ENCODE measurements around the gene MPPE1.
"Not testable (repeated sequence)": the region's sequence is repeated elsewhere in the genome, so short reads cannot be mapped to it uniquely, and the experiment has no call there.

The MPPE1 gene

DNA sequence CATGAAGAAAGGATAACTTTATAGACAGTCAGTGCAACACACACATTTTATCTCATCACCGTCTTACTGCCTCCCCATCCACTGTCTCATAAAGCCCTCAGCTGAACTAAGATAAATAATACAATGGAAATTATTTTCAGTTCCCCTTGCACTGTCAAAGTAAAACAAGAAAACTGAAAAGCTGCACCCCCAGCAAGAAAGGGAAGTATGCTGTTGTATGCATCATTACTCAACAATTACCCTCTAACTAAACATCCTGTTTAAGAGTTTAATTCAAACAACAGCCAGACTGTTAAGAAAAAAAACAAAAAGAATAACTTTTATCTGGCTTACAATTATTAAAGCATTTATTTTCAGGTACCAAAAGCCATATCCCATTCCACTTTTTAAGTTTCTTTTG, 25.0 kb downstream of the MPPE1 start:
- DNase-seq, result peak in 1 of 2 donors; percentile 77

DNA sequence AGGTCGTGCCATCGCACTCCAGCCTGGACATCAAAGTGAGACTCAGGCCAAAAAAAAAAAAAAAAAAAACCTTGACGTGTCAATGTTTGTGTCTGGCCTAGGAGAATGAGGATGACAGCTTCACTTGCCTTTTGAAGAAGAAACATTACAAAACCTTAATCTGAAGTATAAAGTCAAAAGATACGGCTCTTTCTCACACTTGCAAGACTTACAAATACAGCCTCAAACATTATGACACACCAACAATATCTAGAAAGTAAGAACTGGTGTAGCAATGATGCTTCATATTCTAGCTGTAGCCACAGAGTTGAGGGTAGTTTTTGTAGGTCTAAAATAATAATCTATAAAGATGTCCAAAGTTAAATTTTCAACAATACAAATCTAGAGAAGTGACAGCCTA, 25.5 kb downstream of the MPPE1 start:
- DNase-seq, result no peak

DNA sequence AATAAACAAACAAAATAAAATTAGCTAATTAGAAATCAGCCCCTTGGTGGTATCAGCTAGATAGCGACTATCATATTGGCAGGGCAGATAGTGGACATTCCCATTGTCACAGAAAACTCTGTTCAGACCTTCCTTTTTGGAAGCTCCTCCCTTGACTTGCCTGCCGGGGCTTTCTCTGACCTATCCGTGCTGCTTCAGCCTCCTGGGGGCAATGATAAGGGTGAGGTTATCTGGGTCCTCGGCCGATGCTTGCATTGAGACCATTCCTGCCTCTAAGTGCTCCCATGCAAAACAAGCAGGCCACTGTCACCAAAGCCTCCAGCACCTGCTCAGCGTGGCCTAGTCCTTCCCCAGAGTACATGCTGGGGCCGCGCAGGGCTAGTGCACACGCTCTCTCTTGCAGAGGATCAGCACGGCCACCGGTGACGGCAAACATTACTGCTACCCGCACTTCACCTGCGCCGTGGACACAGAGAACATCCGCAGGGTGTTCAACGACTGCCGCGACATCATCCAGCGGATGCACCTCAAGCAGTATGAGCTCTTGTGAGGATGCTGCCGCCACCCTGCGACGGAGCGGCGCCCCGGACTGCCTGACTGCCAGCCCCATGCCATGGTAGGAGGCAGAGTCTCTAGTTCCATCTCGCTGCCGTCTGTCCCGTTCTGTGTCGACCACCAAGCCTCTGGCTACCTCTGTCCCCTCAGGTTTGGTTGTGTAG, 27.4 kb downstream of the MPPE1 start:
- no peak for DNase-seq

DNA sequence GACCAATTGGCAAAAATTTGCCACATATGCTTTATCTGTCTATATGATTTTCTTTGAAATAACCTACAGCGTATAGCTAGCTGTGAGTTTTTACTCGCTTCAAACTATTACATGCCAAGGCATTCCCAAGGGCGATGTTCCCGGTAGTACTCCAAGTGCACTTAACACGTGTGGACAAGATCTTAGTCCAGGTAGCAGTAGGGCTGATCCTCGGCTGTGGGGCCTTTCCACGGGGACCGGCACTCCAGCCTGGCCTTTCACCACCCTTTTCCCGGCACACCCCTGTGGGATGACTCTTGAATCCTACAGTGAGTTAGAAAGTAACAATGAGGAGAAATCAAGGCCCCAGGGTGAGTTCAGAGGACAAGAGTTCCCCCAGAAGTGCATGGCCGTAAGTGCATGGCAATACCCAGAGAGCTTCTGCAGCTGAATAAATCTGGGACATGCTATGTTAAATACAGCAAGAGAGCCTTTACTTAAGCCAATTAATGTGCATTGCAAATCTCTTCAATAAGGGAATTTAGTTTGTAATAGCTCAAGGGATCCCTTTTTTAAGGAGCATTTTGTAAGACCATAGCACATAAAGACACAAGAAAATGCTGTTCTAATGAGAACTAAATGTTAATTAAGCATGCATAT, 30.5 kb downstream of the MPPE1 start:
- no peak for DNase-seq

DNA sequence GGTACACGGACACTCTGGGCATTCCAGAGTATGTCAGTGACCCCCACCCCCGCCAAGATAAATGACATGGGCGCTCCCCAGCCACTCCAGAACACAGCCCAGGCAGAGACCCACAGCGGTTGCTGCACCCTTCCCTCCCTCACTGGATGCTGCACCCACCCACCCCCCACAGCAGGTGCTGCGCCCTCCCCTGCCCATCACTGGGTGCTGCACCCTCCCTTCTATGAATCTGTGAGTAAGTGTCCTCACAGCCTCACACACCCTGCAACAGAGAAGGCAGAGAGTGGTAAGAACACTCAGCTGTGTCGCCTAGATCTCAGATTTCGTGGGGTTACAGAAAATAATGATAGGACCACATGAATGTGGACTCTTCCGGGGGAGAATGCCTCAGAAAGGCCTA, 33.4 kb downstream of the MPPE1 start:
- no peak for DNase-seq

DNA sequence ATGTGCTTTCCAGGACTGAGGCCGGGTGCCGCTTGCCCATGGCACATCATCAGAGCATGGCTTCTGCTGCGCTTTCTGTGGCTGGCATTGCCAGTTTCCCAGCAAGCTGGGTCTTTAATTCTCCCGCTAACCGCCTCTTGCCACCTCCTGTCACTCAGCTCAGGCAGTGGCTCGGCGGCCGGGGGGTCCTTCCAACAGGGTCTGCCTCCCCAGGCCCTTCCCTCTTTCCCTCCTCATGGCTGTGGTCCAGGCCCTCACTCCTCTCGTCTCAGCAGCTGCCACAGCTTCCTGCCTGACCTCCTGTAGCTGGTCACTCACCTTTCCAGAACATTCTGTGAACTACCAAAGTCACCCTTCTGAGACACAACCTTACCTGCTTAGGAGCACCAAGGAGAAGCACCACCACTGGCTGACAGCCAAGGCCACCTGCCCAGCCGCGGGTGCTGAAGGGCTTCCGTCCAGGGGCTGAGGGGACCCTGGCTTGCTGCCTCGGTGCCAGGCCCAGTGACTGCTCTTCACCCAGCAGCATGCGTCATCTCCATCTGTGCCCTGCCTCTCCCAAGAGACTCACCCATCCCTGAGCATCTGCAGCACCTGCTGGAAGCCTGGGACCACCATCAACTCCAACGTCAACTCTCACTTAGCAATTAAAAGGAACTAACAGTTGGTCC, 34.3 kb downstream of the MPPE1 start:
- DNase-seq, result no peak

DNA sequence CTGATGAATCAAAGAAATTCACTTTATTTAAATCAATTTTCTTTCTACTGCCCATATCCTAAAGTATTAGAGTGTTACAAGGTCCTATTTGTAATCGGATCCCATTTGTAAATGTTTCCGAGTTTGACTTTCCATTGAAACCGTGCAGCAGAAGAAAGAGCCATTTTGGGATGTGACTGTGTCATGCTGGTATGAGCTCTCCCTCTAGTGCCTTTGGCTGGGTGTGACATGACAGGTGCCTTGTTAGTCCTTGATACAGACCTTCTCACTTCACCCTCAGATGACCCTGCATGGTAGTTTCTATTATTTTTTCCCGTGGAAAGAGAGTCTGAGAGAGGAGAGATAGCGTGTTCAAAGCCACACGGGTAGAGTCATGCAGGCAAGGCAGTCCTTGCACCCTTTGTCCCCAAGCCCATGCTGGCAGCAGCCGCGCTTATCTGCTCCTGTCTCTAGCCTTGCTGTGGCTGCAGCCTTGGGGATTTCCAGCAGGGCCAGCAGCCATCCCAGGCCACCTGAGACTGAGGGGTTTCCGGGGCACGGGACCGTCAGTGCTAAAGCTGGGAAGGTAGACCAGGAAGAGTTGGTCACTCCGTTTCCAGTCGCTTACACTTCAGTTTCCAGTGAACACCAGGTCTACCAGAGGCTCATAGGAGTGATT, 35.5 kb downstream of the MPPE1 start:
- no peak for DNase-seq

DNA sequence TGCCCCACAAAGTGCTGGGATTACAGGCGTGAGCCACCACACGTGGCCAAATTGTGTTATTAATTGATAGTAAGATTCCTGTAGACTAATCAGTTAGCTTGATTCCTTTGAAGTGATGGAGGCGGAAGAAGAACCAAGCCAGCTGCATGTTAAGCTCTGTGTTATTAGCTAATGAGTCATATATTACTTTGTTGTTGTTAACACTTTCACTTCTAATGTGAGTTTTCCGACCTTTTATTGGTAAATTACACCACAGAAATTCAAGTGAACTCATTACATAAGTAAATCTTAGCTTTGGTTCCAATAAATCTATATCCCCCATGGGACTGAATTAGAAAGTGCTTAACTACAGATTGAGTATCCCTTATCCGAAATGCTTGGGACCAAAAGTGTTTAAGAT, 36.6 kb downstream of the MPPE1 start:
- DNase-seq, result no peak

DNA sequence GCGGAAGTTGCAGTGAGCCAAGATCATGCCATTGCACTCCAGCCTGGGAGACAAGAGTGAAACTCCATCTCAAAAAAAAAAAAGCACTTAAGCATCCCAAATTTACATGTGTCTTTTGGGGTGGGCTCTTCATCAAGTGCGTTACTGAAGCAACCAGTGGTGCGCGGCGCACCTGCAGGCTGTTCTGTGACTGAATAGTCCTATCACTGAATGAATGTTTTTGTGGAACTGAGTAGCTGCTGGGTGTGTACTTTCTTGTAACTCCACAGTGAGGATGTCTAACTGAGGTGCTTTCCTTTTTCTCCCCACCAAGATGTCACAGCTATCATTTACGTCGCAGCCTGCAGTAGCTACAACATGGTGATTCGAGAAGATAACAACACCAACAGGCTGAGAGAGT, 39.9 kb downstream of the MPPE1 start:
- no peak for DNase-seq

DNA sequence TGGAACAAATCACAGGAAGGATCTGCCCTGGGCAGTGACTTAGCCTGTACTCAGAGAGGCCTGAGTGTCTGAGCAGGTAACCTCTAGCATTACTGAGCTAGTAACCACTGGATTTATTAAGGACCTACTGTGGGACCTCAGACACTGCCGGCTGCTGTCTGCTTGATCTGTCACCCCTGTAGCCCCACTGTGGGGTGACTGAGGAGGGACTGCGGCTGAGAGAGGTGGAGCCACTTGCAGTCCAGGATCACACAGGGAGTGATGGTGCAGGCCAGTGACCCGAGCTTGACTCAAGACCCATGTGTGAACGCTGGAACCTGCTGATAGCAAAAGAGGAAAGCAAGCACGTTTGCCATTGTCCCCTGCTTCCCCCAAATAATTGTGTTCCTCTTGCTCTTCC, 41.4 kb downstream of the MPPE1 start:
- DNase-seq, result no peak

DNA sequence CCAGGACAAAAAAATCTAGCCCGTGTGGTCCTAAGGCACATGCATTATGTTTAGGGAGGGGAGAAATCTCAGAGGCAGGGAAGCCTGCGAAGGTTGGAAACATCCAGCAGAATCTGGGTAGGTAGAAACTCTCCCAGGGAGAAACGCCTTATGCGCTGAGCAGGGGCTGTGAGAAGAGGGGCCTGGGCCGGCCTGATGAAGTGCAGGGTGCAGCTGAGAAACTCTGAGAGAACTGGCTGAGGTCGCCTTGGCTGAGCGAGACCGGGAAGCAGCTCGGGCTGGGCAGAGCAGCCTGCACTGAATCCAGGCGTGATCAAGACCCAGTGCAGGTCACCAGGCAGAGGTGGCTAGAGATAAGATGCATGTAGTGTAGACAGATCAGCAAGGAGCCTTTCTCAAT, 41.8 kb downstream of the MPPE1 start:
- DNase-seq, result no peak

DNA sequence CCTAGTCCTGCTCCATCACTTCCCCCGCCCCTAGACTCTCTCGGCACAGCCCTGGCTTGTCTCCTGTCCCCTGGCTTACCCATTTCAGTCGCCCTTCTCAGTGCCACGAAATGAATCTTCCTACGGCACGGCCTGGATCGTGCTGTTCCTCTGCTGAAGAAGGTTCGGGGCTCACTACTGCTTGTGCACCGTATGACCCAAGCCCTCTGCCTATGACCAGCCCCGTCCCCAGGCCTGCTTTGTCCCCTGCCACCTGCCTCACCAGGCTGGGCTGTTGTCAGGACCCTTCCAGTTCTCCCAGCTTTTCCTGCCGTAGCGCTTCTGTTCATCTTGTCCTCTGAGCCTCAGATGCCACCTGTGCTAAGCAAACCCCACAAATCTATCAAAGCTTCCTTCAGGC, 43.0 kb downstream of the MPPE1 start:
- DNase-seq, result no peak

DNA sequence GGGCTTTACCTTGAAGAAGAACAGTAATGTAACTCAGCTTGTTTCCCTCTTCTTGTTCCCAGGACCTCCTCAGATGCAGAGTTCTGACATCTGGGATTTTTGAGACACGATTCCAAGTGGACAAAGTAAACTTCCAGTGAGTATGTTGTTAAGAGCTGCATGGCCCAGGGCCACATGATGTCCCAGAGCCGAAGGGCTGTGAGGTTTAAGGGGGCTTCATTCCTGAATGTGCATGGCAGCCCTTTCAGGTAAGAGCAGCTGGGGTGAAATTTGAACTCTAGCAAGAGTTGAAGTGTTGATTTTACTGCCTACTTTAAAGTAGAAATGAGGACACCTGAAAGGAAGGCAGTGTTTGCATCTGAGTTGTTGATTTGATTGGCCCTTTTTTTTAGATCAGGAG, 43.6 kb downstream of the MPPE1 start:
- DNase-seq, result no peak

DNA sequence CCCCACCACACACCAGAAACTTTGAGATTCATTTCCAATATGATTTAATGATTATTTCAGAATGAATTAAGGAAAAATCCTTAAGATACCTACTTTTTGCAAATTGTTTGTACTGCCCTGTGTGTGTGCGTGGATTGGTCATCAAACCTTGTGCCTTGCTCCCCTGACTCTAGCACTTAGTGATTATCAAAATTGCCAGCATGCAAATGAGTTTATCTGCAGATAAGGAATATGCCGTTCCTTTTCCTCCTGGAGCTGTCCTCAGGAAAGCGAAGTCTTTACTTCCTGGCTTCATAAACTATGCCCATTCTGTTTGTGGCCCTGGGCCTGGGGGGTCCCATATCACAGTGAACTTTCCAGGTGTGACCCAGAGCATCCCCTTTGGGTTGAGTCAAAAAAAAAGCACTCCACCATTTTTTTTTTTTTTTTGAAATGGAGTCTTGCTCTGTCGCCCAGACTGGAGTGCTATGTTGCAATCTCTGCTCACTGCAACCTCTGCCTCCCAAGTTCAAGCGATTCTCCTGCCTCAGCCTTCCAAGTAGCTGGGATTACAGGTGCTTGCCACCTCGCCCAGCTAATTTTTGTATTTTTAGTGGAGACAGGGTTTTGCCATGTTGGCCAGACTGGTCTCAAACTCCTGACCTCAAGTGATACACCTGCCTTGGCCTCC, 45.5 kb downstream of the MPPE1 start:
- DNase-seq, result no peak

DNA sequence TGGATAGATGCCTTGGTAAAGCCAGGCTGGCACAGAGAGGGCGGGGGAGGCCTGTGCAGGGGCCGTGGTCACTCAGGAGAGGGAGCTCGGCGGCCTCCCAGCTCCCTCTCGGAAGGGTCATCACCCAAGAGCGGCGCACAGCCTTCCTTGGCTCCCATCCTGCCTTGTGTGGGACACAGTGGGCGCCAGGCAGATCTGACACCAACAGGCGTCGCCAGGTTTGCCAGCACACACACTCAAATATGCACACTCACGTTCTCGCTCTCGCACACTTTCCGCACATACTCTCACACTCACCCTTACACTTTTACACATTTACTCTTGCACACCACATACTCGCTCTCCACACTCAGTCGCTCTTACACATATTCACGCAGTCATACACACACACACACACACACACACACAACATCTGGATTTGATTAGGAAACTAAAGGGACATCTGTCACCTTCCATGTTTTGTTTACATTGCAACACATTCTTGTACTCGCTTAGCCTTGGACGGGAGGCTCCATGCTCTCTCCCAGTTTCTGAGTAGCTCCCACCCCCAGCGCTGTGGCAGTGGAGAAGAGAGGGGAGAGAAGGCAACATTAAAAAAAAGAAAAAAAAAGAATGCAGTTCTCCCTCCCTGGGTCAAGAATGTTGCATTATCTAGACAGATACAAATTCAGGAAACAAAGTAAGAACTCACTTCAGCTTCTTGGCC, 46.4 kb downstream of the MPPE1 start:
- DNase-seq, result no peak

DNA sequence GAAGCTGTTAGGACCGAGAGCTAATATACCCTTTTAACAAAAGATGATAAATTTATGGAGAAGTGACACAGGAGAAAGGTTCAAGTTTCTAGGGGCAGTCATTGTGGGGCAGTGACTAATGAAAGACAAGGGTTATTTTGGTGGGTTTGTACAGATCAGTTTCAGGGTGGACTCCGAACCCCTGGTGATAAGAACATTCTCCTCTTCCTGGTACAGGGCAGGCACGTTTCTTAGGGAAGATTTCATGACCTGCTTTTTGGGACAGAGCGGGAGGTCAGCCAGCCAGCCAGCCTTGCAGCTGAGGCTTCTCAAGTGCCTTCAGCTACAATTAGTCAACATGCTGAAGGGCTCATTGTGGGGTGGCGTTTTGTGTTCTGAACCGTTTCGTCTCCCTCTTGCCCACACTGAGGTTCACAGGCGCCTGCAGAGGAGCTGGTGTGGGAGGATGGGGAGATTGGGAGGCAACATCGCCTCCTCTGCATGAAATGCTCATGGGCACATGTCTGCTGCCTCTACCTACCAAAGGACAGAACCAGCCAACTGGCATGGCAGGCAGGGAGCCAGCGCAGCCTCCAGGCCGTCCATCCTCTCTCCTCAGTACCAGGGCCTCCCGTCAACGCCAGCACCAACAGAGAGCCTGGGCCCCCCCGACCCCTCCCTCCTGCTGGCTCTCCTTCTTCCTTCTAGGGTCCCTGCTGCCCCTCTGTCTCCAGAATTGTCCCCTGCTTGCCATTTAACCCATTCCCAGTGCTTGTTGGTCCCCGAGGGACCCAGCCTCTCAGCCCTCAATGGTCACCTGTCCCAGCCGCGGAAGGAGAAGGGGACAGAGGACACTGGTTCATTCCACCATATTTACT, 47.3 kb downstream of the MPPE1 start:
- no peak for DNase-seq

DNA sequence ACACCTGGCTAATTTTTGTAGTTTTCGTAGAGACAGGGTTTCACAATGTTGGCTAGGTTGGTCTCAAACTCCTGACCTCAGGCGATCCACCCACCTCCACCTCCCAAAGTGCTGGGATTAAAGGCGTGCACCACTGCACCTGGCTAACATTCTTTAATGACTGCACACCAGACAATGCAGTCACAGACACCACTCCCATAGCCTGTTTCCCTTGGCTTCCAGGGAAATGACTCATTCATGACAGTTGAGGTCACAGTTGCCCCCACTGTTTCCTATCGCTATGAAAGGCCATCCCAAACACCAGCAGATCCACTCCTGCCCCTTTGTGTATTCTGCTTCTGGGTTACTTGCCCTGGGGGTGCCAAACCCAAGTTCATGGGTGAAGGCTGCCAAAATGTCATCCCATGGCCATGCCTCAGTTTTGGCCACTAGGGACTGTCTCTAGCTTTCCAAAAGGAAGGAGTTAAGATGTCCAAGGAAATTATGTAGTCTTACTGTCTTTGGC, 48.2 kb downstream of the MPPE1 start:
- DNase-seq, result peak in 1 of 2 donors; percentile 2

DNA sequence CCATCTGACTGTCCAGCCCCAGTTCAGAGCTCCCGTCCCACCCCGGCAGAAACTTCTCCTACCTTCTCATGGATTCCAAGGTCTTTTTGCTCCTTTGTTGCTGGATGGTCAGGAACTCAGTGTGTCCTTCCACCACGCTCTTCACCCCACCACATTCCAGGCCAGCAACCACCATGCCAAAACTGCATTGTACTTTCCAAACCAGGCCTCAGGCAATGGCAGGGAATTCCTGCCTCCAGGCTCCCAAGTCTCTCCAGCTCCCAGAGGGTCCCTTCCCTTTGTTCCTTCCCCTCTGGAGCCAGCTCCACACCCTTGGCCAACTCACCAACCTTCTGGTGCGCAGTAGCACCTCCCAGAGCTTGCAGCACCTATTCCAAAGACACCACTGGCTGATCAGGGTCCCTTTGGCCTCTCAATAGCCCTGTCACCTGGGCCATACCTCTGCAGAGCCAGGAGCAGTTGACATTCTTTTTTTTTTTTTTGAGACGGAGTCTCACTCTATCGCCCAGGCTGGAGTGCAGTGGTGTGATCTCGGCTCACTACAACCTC, 48.8 kb downstream of the MPPE1 start:
- DNase-seq, result no peak

DNA sequence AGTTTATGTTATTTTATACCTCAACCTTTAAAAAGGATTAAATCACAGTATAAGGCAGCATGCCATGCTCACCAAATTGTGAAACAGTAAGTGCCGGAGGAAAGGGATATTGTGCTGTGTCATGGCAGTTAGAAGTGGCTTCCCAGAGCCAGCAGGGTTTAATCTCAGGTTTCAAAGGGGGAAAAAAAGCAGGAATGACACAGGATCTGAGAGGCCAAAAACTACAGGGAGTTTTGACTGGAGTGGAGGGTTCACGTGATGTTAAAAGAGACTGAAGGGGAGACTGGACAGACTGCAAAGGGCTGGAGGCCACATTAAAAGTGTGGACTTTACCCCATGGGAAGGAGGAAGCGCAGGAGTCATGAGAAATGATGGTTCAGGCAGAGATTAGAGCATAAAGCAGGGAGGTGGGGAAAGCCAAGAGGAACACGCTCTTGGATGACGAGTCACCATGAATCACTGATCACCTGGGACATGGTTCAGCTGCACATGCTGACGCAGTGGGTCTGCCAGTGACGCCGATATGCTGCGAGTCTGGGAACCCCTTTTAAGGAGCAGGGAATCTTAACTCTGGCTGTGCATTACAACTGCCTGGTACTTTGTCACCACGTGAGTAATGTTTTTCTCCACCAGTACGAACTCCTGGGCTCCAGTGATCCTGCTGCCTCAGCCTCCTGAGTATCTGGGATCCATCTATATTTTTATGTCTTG, 50.8 kb downstream of the MPPE1 start:
- no peak for DNase-seq

DNA sequence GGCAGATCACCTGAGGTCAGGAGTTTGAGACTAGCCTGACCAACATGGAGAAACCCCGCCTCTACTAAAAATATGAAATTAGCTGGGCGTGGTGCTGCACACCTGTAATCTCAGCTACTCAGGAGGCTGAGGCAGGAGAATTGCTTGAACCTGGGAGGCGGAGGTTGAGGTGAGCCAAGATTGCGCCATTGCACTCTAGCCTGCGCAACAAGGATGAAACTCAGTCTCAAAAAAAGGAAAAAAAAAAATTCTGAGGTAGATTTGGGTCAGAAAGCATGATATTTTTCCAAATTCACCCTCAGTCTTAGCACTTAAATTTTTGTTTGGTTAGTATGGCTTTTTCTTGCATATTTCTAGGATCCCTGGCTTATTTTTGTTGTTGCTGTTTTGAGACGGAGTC, 53.6 kb downstream of the MPPE1 start:
- DNase-seq, result not testable (repeated sequence)

Data from bone marrow (tissue), 2 donors.